HepG2 (cell line): ENCODE results near the gene SCARB2. TPM values are rescaled to one million over a fixed set of nuclear protein-coding genes. Genes with fewer than 3 reads are reported as not detected.
A peak's percentile ranks its signal among the peaks of the same experiment; 100 is the strongest.

ENCODE experiments used
- AGO1 ChIP-seq: fragments of 200-400 bp; formaldehyde crosslinking; IDR thresholded peaks from 2 replicates; pipeline ENCODE4 v1.6.1; 2017; ENCODE audit warnings: mild to moderate bottlenecking, low read depth, low read length, moderate library complexity; ENCODE audit not compliant: poor library complexity, severe bottlenecking
- BORCS8-MEF2B ChIP-seq: sonication (generic); formaldehyde crosslinking; IDR thresholded peaks from 2 replicates; pipeline ENCODE4 v1.8.0; 2022; ENCODE audit warnings: mild to moderate bottlenecking, missing genetic modification reagents
- DZIP1 ChIP-seq: sonication (generic); formaldehyde crosslinking; IDR thresholded peaks from 2 replicates; pipeline ENCODE4 v1.5.0; 2020; ENCODE audit warnings: mild to moderate bottlenecking, missing genetic modification reagents
- EEA1 ChIP-seq: sonication (generic); formaldehyde crosslinking; IDR thresholded peaks from 2 replicates; pipeline ENCODE4 v1.5.1; 2020; ENCODE audit warnings: mild to moderate bottlenecking, missing genetic modification reagents, borderline replicate concordance
- HINFP ChIP-seq: sonication (generic); formaldehyde crosslinking; IDR thresholded peaks from 2 replicates; pipeline ENCODE4 v1.4.0; 2020; ENCODE audit warnings: low read depth, mild to moderate bottlenecking, missing genetic modification reagents
- LCORL ChIP-seq, 2 experiments: fragments of 450-650 bp in 1 of 2; sonication (generic) in 1 of 2; formaldehyde crosslinking in 1 of 2; IDR thresholded peaks; 2 replicates each; pipeline versions ENCODE4 v1.5.0 to v1.6.1; 2017 to 2020; ENCODE audit warnings: antibody characterized with exemption in 1 of 2, missing genetic modification reagents in 1 of 2
- NRL ChIP-seq: sonication (generic); formaldehyde crosslinking; IDR thresholded peaks from 2 replicates; pipeline ENCODE4 v1.5.0; 2020; ENCODE audit warnings: missing genetic modification reagents, mild to moderate bottlenecking, moderate library complexity, borderline replicate concordance
- PAF1 ChIP-seq: IDR thresholded peaks from 2 replicates; pipeline ENCODE4 v1.6.1; 2016; ENCODE audit warnings: missing genetic modification reagents, missing compliant biosample characterization
- PATZ1 ChIP-seq: sonication (generic); formaldehyde crosslinking; IDR thresholded peaks from 2 replicates; pipeline ENCODE4 v1.4.0; 2020; ENCODE audit warnings: missing genetic modification reagents
- RFX3 ChIP-seq: IDR thresholded peaks from 2 replicates; pipeline ENCODE4 v1.6.1; 2016; ENCODE audit warnings: missing biosample characterization, missing genetic modification reagents
- STAT5B ChIP-seq: sonication (generic); formaldehyde crosslinking; IDR thresholded peaks from 2 replicates; pipeline ENCODE4 v1.4.0; 2020; ENCODE audit warnings: missing genetic modification reagents
- TIGD3 ChIP-seq: sonication (generic); formaldehyde crosslinking; IDR thresholded peaks from 2 replicates; pipeline ENCODE4 v1.5.1; 2020; ENCODE audit warnings: mild to moderate bottlenecking, missing genetic modification reagents, borderline replicate concordance
- TP53 ChIP-seq: sonication (generic); formaldehyde crosslinking; conservative IDR thresholded peaks from 2 replicates; pipeline ENCODE4 v1.4.0; 2020; ENCODE audit warnings: missing genetic modification reagents
- TSC22D2 ChIP-seq: sonication (generic); formaldehyde crosslinking; IDR thresholded peaks from 2 replicates; pipeline ENCODE4 v1.5.1; 2020; ENCODE audit warnings: missing genetic modification reagents, mild to moderate bottlenecking, borderline replicate concordance
- ZC3H4 ChIP-seq: sonication (generic); formaldehyde crosslinking; IDR thresholded peaks from 2 replicates; pipeline ENCODE4 v1.4.0; 2020; ENCODE audit warnings: missing genetic modification reagents, borderline replicate concordance
- ZEB1 ChIP-seq: IDR thresholded peaks from 2 replicates; pipeline ENCODE4 v1.6.1; 2012; ENCODE audit warnings: mild to moderate bottlenecking, low read depth, inconsistent platforms; ENCODE audit not compliant: insufficient replicate concordance
- ZNF343 ChIP-seq: sonication (generic); formaldehyde crosslinking; IDR thresholded peaks from 2 replicates; pipeline ENCODE4 v1.4.0; 2020; ENCODE audit warnings: mild to moderate bottlenecking, missing genetic modification reagents
- ZNF430 ChIP-seq: sonication (generic); formaldehyde crosslinking; IDR thresholded peaks from 2 replicates; pipeline ENCODE4 v1.9.0; 2021; ENCODE audit warnings: mild to moderate bottlenecking, missing genetic modification reagents
- ZNF547 ChIP-seq: sonication (generic); formaldehyde crosslinking; IDR thresholded peaks from 2 replicates; pipeline ENCODE4 v1.5.1; 2020; ENCODE audit warnings: mild to moderate bottlenecking, missing genetic modification reagents
- ZNF549 ChIP-seq: sonication (generic); formaldehyde crosslinking; IDR thresholded peaks from 2 replicates; pipeline ENCODE4 v1.5.0; 2020; ENCODE audit warnings: missing genetic modification reagents
- ZNF569 ChIP-seq: sonication (generic); formaldehyde crosslinking; IDR thresholded peaks from 2 replicates; pipeline ENCODE4 v1.5.0; 2020; ENCODE audit warnings: mild to moderate bottlenecking, missing genetic modification reagents, moderate library complexity, borderline replicate concordance
- ZNF572 ChIP-seq: sonication (generic); formaldehyde crosslinking; IDR thresholded peaks from 2 replicates; pipeline ENCODE4 v1.5.1; 2020; ENCODE audit warnings: mild to moderate bottlenecking, missing genetic modification reagents
- polyA plus RNA-seq, 8 experiments: library from polyadenylated mRNA; depleted of rRNA in 3 of 8; stranded (reverse) in 7 of 8; unstranded in 1 of 8; fragments of >200 nt; fragmentation: Illumina TruSeq in 4 of 8; extraction: Trizol in 4 of 8; gene quantifications; 2 replicates each; pipeline versions ENCODE4 v1.2.1 to v1.2.3, GENCODE V29; 2011 to 2016; ENCODE audit warnings: low read depth in 4 of 8, missing spikeins in 1 of 8, mixed read lengths in 1 of 8; ENCODE audit not compliant: insufficient read depth in 1 of 8
- total RNA-seq, 5 experiments: library from RNA; depleted of rRNA; stranded (reverse); fragments of >200 nt; fragmentation: Illumina TruSeq; extraction: Trizol; gene quantifications; 2 replicates each; pipeline ENCODE4 v1.2.3, GENCODE V29; 2016; ENCODE audit warnings: low read depth in 1 of 5

Gene SCARB2
- total and polyA plus RNA-seq, 2 of the 13 experiments (the other 11 are each of a cell fraction or from before 2014, with no cell fraction given) = 40.6 to 43.4 TPM

GRCh38 chr4:76147454-76148141, 66.0 kb downstream of the SCARB2 start (continued):
- no peak for TF ChIP-seq HINFP (CRISPR knock-in tag)
- no peak for TF ChIP-seq NRL
- TF ChIP-seq STAT5B = 0 out of 2 replicates have a peak, but pooled peaks have one; percentile 1
- TF ChIP-seq TIGD3 (CRISPR knock-in tag) = no peak
- TF ChIP-seq DZIP1 = no peak
- TF ChIP-seq PATZ1 (CRISPR knock-in tag) = peak; percentile 42; the same call in 1 of the 2 replicates
- no peak for TF ChIP-seq ZC3H4 (CRISPR knock-in tag)
- peak; percentile 35 for TF ChIP-seq AGO1
- TF ChIP-seq ZEB1 = no peak
- TF ChIP-seq ZNF549 = no peak
- no peak for TF ChIP-seq ZNF572 (CRISPR knock-in tag)
- no peak for TF ChIP-seq ZNF569 (CRISPR knock-in tag)
- TF ChIP-seq BORCS8-MEF2B (CRISPR knock-in tag) = no peak
- no peak for TF ChIP-seq RFX3 (CRISPR knock-in tag)
- TF ChIP-seq ZNF547 (CRISPR knock-in tag) = no peak
- TF ChIP-seq PAF1 (CRISPR knock-in tag) = no peak
- TF ChIP-seq TSC22D2 (CRISPR knock-in tag) = no peak
- TF ChIP-seq ZNF430 (CRISPR knock-in tag) = 0 out of 2 replicates have a peak, but pooled peaks have one; percentile 0
- TF ChIP-seq ZNF343 (CRISPR knock-in tag) = no peak
- TF ChIP-seq LCORL (IDR thresholded peaks at IDR 0.05) = no peak
- TF ChIP-seq LCORL (CRISPR knock-in tag; IDR thresholded peaks at IDR 0.05) = 0 out of 2 replicates have a peak, but pooled peaks have one; percentile 5
- 0 out of 2 replicates have a peak, but pooled peaks have one; percentile 17 for TF ChIP-seq TP53 (CRISPR knock-in tag)
- TF ChIP-seq EEA1 (CRISPR knock-in tag) = no peak
